Placental pericyte (primary cell): Measurements from ENCODE around the gene NEDD1. TPM values are rescaled to one million over a fixed set of nuclear protein-coding genes. Genes with fewer than 3 reads are reported as not detected.

Experiments
- small RNA-seq: library from RNA; depleted of rRNA; stranded (forward); fragments of <200 nt; gene quantifications from one replicate; pipeline ENCODE3, GENCODE V24; 2012; ENCODE audit warnings: low replicate concordance
- total RNA-seq: library from RNA; depleted of rRNA; stranded (reverse); fragments of >200 nt; gene quantifications from 2 replicates; pipeline ENCODE4 v1.2.3, GENCODE V29; 2012

Gene NEDD1
- 17.7 and 49.7 TPM in 2 replicates for total RNA-seq

GRCh38 chr12:96906849-96907670 lies at the start of gene NEDD1:
Gene NEDD1, plus strand, starts transcription at chr12:96907257. Its CDS starts 2,503 bp downstream, at chr12:96909760.

Small RNAs within 50 kb of the gene (small RNA-seq; reads per million reads assigned to genes)
- gene RF00019, result not detected
